Astrocyte of the spinal cord (primary cell): ENCODE measurements around the gene VAV3.

Source experiments
- DNase-seq: peaks from one replicate; pipeline ENCODE4 v3.0.0; 2011; ENCODE audit warnings: low read depth, low spot score
- H3K4me3 ChIP-seq: 2 replicates; pipeline ENCODE4 v1.5.1; 2011; ENCODE audit warnings: low read depth, mild to moderate bottlenecking, low read length, moderate library complexity
- CTCF ChIP-seq: IDR thresholded peaks from 2 replicates; pipeline ENCODE4 v1.5.1; 2012; ENCODE audit warnings: low read depth, mild to moderate bottlenecking, low read length, inconsistent platforms
- in situ Hi-C: cut with HindIII; loops from 2 replicates; pipeline ENCODE4 v1.10.0; 2017; ENCODE audit warnings: low sequenced_read_pairs

The VAV3 gene

GRCh38 chr1:107920561-107920960 is 44.4 kb downstream of the VAV3 start:
- no peak for TF ChIP-seq CTCF
- no peak overlapping the region for H3K4me3 ChIP-seq
- no peak for DNase-seq
- in situ Hi-C loops = no loop called here

GRCh38 chr1:107919953-107920352 is 45.0 kb downstream of the VAV3 start:
- no peak overlapping the region for H3K4me3 ChIP-seq
- DNase-seq = no peak
- in situ Hi-C loops = no loop called here
- no peak for TF ChIP-seq CTCF

- no peak for DNase-seq
- H3K4me3 ChIP-seq = no peak overlapping the region
- in situ Hi-C loops = no loop called here
- no peak for TF ChIP-seq CTCF
These were observed 50.7 kb downstream of the VAV3 start for GRCh38 chr1:107914119-107914765.

GRCh38 chr1:107912656-107913055 is 52.3 kb downstream of the VAV3 start:
- DNase-seq = no peak
- TF ChIP-seq CTCF = no peak
- in situ Hi-C loops = no loop called here
- no peak overlapping the region for H3K4me3 ChIP-seq

- in situ Hi-C loops = no loop called here
- no peak overlapping the region for H3K4me3 ChIP-seq
- no peak for TF ChIP-seq CTCF
- DNase-seq = no peak
These were observed 64.7 kb downstream of the VAV3 start for GRCh38 chr1:107900090-107900945.

GRCh38 chr1:107899655-107900054 is 65.3 kb downstream of the VAV3 start:
- no peak for TF ChIP-seq CTCF
- no peak for DNase-seq
- no peak overlapping the region for H3K4me3 ChIP-seq
- in situ Hi-C loops = no loop called here
